GM12874 (cell line): ENCODE results near the gene GTPBP3.

ENCODE experiments used
- TF ChIP-seq, protein P1 (sequence below): IDR thresholded peaks from 2 replicates; pipeline ENCODE4 v1.5.1; 2011; ENCODE audit warnings: low read depth, mild to moderate bottlenecking, control low read depth, low read length, moderate library complexity; ENCODE audit not compliant: insufficient read depth

The GTPBP3 gene

DNA sequence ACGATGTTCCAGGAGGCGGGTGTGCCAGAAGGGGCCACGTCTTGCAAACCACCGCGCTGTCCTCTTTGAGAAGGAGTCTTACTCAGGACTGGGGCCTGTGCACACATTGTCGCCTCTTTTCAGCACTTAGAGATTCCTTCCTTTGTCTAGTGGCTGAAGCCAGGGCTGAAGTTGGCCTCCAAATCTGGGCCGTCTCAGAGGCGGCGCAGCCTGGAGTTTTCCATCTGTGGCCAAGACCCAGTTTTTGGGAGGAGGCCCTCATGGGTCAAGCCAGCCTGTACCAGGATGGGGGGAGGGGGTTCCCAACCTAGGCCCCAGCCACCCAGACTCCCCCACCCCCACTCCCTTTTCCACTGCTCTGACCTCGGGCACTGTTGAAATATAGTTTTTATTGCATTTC is 14.5 kb upstream of the GTPBP3 start:
- TF ChIP-seq, protein P1, sequence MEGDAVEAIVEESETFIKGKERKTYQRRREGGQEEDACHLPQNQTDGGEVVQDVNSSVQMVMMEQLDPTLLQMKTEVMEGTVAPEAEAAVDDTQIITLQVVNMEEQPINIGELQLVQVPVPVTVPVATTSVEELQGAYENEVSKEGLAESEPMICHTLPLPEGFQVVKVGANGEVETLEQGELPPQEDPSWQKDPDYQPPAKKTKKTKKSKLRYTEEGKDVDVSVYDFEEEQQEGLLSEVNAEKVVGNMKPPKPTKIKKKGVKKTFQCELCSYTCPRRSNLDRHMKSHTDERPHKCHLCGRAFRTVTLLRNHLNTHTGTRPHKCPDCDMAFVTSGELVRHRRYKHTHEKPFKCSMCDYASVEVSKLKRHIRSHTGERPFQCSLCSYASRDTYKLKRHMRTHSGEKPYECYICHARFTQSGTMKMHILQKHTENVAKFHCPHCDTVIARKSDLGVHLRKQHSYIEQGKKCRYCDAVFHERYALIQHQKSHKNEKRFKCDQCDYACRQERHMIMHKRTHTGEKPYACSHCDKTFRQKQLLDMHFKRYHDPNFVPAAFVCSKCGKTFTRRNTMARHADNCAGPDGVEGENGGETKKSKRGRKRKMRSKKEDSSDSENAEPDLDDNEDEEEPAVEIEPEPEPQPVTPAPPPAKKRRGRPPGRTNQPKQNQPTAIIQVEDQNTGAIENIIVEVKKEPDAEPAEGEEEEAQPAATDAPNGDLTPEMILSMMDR, result no peak

- TF ChIP-seq, protein P1, result no peak
These were observed 13.9 kb upstream of the GTPBP3 start for GRCh38 chr19:17323300-17323963.

DNA sequence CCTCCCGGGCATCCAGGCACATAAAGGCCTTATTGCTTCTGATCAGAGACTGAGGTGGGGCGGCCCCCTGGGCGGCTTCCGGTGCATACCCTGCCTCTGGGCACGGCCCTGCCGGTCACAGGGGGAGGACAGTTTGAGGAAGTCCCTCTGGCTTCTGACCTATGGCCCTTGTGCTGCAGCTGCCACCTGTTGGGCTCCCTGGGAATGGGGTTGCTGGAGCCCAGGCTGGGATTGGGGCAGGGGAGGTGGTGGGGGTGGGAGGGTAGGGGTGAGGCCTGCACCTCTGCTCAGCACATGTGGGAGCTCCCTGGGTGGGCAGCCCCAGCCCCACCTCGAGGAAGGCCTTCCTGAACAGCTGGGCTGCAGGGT is 13.4 kb upstream of the GTPBP3 start:
- TF ChIP-seq, protein P1, result no peak

GRCh38 chr19:17324357-17325114 is 12.8 kb upstream of the GTPBP3 start:
- TF ChIP-seq, protein P1, result no peak

DNA sequence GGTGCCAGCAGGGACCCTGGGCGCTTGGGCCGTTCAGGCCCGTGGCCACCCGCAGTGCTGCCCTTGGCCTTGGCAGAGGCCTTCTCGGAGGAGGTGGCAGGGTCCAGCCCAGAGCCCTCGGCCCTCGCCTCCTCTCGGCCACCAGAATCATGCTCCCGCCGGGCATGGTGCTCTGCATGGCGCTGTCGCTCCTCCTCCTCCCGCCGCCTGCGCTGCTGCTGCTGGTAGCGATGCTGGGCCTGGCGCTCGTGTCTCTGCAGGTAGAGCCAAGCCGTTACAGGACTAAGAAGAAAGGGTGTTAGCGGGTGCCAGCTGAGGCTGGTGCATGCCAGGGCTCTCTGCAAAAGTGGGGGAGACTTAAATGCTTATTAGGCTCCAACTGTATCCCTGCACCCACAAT is 12.2 kb upstream of the GTPBP3 start:
- TF ChIP-seq, protein P1, result no peak

- TF ChIP-seq, protein P1, result no peak
These were observed 11.3 kb upstream of the GTPBP3 start for GRCh38 chr19:17325881-17326594.

- TF ChIP-seq, protein P1, result no peak
These were observed 10.8 kb upstream of the GTPBP3 start for GRCh38 chr19:17326595-17326966.
